Stomach (tissue), 4 donors: ENCODE results near the gene MMP14.
"Not testable (repeated sequence)": the region's sequence is repeated elsewhere in the genome, so short reads cannot be mapped to it uniquely, and the experiment has no call there.

Experiments used
- CTCF ChIP-seq, 7 experiments: fragments of 450-650 bp in 4 of 7; fragments of 200-600 bp in 3 of 7; sonication (generic) in 3 of 7; IDR thresholded peaks; one replicate each; pipeline ENCODE4 v1.5.1; 2016 to 2019; ENCODE audit warnings: antibody characterized with exemption in 7 of 7, control low read depth in 2 of 7, mild to moderate bottlenecking in 1 of 7
- POLR2AphosphoS5 ChIP-seq, 3 donors: sonication (generic); formaldehyde crosslinking; IDR thresholded peaks; one replicate each; pipeline ENCODE4 v1.6.1; 2016; ENCODE audit warnings: antibody characterized with exemption in 3 of 3

GRCh38 chr14:22854296-22854695 is 17.9 kb downstream of the MMP14 start:
- not testable (repeated sequence) for TF ChIP-seq CTCF, POLR2AphosphoS5 (IDR thresholded peaks at IDR 0.05)
